Mucosa of descending colon (tissue), 3 donors: ENCODE results near the gene PCSK2. TPM values are rescaled to one million over a fixed set of nuclear protein-coding genes. Genes with fewer than 3 reads are reported as not detected.

Source experiments
- ATAC-seq: fragments of 200-7000 bp; cut with Tn5 transposase; one replicate; pipeline ENCODE4 v1.9.1; 2020; ENCODE audit warnings: mild to moderate bottlenecking, moderate library complexity
- DNase-seq, 3 donors: peaks; one replicate each; pipeline ENCODE4 v3.0.0-alpha.2; 2020
- H3K36me3 ChIP-seq: fragments of 200-600 bp; one replicate; pipeline ENCODE4 v1.8.0; 2021; ENCODE audit warnings: low read depth, mild to moderate bottlenecking
- H3K4me1 ChIP-seq: fragments of 200-600 bp; one replicate; pipeline ENCODE4 v1.8.0; 2021; ENCODE audit warnings: low read depth, mild to moderate bottlenecking
- H3K4me3 ChIP-seq: fragments of 200-600 bp; one replicate; pipeline ENCODE4 v1.8.0; 2021; ENCODE audit warnings: mild to moderate bottlenecking
- H3K9me3 ChIP-seq: fragments of 200-600 bp; one replicate; pipeline ENCODE4 v1.8.0; 2021; ENCODE audit warnings: mild to moderate bottlenecking
- CTCF ChIP-seq: fragments of 200-600 bp; IDR thresholded peaks from one replicate; pipeline ENCODE4 v1.8.0; 2022; ENCODE audit warnings: antibody characterized with exemption, mild to moderate bottlenecking
- intact Hi-C, 2 donors: fragments of 100-400 bp; cut with DNase I in 1 of 2; cut with micrococcal nuclease in 1 of 2; formaldehyde crosslinking; loops; one replicate each; pipeline versions ENCODE4 v1.11.0 to v1.11.1; 2022; cut with DNase I, micrococcal nuclease
- total RNA-seq, 3 donors: library from RNA; stranded (reverse); fragmentation: NEBNext Ultra II Directional in 2 of 3; extraction: Animal tissue kit (Norgen Biotek cat#: 25700) in 2 of 3; gene quantifications; one replicate each; pipeline versions ENCODE4 v1.2.1 to v1.2.4, GENCODE V29; 2021 to 2023
- donor health status: DM: no; HTN: no; CAD: no; lungs with moderate emphysema.
- donor health status: DM: no; HTN: no; CAD: no.
- donor health status: DM: no; HTN: yes; CAD: no.

The PCSK2 gene
- total RNA-seq, 3 donors from 2014 or later: 0.48 to 5.6 (median 1.4) TPM

- no peak for ATAC-seq
- no peaks in the 10 kb centered on the region for H3K9me3 ChIP-seq
- no peak for TF ChIP-seq CTCF
- intact Hi-C loops: no loop called here
- DNase-seq: no peak
- H3K36me3 ChIP-seq: no peaks in the 10 kb centered on the region
- no peaks in the 10 kb centered on the region for H3K4me1 ChIP-seq
- H3K4me3 ChIP-seq: no peak overlapping the region
These were observed 288.2 kb downstream of the PCSK2 start for GRCh38 chr20:17515053-17515452.

- DNase-seq (no peak), ATAC-seq (no peak)
- intact Hi-C loops: no loop called here
These were observed 291.7 kb downstream of the PCSK2 start for GRCh38 chr20:17518339-17519052.

GRCh38 chr20:17519606-17520285 lies 292.9 kb downstream of the PCSK2 start:
- Histone ChIP-seq H3K36me3 (no peaks in the 10 kb centered on the region), H3K4me3 (no peak overlapping the region), H3K4me1 (no peaks in the 10 kb centered on the region), H3K9me3 (no peaks in the 10 kb centered on the region)
- ATAC-seq: no peak
- DNase-seq: no peak
- intact Hi-C loops: no loop called here
- no peak for TF ChIP-seq CTCF

More at GRCh38 chr20:17518339-17519052, 291.7 kb downstream of the PCSK2 start:
- Histone ChIP-seq H3K4me3 (no peak overlapping the region), H3K4me1 (no peaks in the 10 kb centered on the region), H3K9me3 (no peaks in the 10 kb centered on the region), H3K36me3 (no peaks in the 10 kb centered on the region)
- TF ChIP-seq CTCF: no peak

GRCh38 chr20:17520583-17520982 lies 293.7 kb downstream of the PCSK2 start:
- TF ChIP-seq CTCF: no peak
- no peak overlapping the region for H3K4me3 ChIP-seq
- H3K9me3 ChIP-seq: no peaks in the 10 kb centered on the region
- intact Hi-C loops: no loop called here
- no peak for DNase-seq
- H3K36me3 ChIP-seq: no peaks in the 10 kb centered on the region
- H3K4me1 ChIP-seq: no peaks in the 10 kb centered on the region
- no peak for ATAC-seq

GRCh38 chr20:17522528-17522927 lies 295.7 kb downstream of the PCSK2 start:
- intact Hi-C loops: no loop called here
- DNase-seq: no peak
- H3K4me3 ChIP-seq: no peak overlapping the region
- no peak for TF ChIP-seq CTCF
- no peak for ATAC-seq
- no peaks in the 10 kb centered on the region for H3K4me1 ChIP-seq
- H3K36me3 ChIP-seq: no peaks in the 10 kb centered on the region
- H3K9me3 ChIP-seq: no peaks in the 10 kb centered on the region
